OCI-LY7 (cell line): ENCODE measurements around the gene C1orf210.

Source experiments
- CTCF ChIP-seq: fragments of 200-600 bp; sonication (generic); conservative IDR thresholded peaks from 2 replicates; pipeline ENCODE4 v1.5.1; 2014; ENCODE audit warnings: mild to moderate bottlenecking, antibody characterized with exemption, low read length, moderate library complexity, mixed read lengths
- EZH2phosphoT487 ChIP-seq: fragments of 200-600 bp; sonication (generic); IDR thresholded peaks from 2 replicates; pipeline ENCODE4 v1.6.1; 2018; ENCODE audit warnings: low read depth, borderline replicate concordance, mild to moderate bottlenecking, mixed run types, antibody characterized with exemption, low read length, moderate library complexity, mixed read lengths

GRCh38 chr1:43298055-43298454 lies 12.7 kb upstream of the C1orf210 start:
- TF ChIP-seq CTCF (no peak), EZH2phosphoT487 (no peak)
